ENCODE results near the gene RHBDL2. TPM values are rescaled to one million over a fixed set of nuclear protein-coding genes. Genes with fewer than 3 reads are reported as not detected.
A peak's percentile ranks its signal among the peaks of the same experiment; 100 is the strongest.

RHBDL2 gene
- total and polyA plus RNA-seq, 2 of the 13 experiments (the other 11 are each of a cell fraction or from before 2014, with no cell fraction given), result 3.3 to 5.4 TPM

DNA sequence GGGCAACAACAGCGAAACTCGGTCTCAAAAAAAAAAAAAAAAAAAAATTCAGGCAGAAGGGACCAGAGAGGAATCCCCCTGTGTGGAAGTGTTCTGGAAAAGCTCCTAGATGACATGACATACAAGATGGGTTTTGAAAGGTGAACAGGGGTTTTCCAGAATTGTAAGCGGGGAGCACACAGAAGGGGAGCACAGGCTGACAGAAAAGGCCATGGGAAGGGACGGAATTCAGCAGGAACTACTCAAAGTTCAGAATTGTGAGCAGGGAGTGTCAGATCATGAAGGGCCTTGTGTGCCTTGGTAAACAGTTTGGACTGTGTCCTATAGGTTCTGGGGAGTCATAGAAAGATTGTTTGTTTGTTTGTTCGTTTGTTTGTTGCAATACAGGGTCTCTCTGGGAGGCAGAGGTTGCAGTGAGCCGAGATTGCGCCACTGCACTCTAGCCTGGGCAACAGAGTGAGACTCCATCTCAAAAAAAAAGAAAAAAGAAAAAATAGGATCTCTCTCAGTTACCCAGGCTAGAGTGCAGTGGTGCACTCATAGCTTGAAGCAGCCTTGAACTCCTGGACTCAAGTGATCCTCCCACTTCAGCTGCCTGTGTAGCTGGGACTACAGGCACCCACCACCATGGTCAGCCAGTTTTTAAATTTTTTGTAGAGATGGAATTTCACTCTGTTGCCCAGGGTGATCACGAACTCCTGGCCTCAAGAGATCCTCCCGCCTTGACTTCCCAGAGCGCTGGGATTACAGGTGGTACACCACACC is 1.2 kb upstream of the RHBDL2 start (continued):
- TF ChIP-seq, protein P1, sequence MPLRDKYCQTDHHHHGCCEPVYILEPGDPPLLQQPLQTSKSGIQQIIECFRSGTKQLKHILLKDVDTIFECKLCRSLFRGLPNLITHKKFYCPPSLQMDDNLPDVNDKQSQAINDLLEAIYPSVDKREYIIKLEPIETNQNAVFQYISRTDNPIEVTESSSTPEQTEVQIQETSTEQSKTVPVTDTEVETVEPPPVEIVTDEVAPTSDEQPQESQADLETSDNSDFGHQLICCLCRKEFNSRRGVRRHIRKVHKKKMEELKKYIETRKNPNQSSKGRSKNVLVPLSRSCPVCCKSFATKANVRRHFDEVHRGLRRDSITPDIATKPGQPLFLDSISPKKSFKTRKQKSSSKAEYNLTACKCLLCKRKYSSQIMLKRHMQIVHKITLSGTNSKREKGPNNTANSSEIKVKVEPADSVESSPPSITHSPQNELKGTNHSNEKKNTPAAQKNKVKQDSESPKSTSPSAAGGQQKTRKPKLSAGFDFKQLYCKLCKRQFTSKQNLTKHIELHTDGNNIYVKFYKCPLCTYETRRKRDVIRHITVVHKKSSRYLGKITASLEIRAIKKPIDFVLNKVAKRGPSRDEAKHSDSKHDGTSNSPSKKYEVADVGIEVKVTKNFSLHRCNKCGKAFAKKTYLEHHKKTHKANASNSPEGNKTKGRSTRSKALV (CRISPR knock-in tag; IDR thresholded peaks at IDR 0.05), result no peak
- TF ChIP-seq YEATS4 (CRISPR knock-in tag; IDR thresholded peaks at IDR 0.05; ENCODE audit: borderline replicate concordance), result 0 out of 2 replicates have a peak, but pooled peaks have one; percentile 26
- no peak for TF ChIP-seq CHD2 (IDR thresholded peaks at IDR 0.05; ENCODE audit: low read depth, low read length)
- no peak for TF ChIP-seq ARID2 (CRISPR knock-in tag; IDR thresholded peaks at IDR 0.05; ENCODE audit: borderline replicate concordance)
- TF ChIP-seq, protein P2, sequence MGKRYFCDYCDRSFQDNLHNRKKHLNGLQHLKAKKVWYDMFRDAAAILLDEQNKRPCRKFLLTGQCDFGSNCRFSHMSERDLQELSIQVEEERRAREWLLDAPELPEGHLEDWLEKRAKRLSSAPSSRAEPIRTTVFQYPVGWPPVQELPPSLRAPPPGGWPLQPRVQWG (CRISPR knock-in tag; IDR thresholded peaks at IDR 0.05; ENCODE audit: borderline replicate concordance, low read depth), result no peak
- no peak for TF ChIP-seq MEIS2 (CRISPR knock-in tag; IDR thresholded peaks at IDR 0.05)
- no peak for TF ChIP-seq GFI1 (CRISPR knock-in tag; IDR thresholded peaks at IDR 0.05; ENCODE audit: borderline replicate concordance)
- TF ChIP-seq, protein P3, sequence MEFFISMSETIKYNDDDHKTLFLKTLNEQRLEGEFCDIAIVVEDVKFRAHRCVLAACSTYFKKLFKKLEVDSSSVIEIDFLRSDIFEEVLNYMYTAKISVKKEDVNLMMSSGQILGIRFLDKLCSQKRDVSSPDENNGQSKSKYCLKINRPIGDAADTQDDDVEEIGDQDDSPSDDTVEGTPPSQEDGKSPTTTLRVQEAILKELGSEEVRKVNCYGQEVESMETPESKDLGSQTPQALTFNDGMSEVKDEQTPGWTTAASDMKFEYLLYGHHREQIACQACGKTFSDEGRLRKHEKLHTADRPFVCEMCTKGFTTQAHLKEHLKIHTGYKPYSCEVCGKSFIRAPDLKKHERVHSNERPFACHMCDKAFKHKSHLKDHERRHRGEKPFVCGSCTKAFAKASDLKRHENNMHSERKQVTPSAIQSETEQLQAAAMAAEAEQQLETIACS (CRISPR knock-in tag; IDR thresholded peaks at IDR 0.05), result no peak
- TF ChIP-seq, protein P4, sequence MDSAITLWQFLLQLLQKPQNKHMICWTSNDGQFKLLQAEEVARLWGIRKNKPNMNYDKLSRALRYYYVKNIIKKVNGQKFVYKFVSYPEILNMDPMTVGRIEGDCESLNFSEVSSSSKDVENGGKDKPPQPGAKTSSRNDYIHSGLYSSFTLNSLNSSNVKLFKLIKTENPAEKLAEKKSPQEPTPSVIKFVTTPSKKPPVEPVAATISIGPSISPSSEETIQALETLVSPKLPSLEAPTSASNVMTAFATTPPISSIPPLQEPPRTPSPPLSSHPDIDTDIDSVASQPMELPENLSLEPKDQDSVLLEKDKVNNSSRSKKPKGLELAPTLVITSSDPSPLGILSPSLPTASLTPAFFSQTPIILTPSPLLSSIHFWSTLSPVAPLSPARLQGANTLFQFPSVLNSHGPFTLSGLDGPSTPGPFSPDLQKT (CRISPR knock-in tag; IDR thresholded peaks at IDR 0.05; ENCODE audit: borderline replicate concordance), result no peak
- TF ChIP-seq, protein P5, sequence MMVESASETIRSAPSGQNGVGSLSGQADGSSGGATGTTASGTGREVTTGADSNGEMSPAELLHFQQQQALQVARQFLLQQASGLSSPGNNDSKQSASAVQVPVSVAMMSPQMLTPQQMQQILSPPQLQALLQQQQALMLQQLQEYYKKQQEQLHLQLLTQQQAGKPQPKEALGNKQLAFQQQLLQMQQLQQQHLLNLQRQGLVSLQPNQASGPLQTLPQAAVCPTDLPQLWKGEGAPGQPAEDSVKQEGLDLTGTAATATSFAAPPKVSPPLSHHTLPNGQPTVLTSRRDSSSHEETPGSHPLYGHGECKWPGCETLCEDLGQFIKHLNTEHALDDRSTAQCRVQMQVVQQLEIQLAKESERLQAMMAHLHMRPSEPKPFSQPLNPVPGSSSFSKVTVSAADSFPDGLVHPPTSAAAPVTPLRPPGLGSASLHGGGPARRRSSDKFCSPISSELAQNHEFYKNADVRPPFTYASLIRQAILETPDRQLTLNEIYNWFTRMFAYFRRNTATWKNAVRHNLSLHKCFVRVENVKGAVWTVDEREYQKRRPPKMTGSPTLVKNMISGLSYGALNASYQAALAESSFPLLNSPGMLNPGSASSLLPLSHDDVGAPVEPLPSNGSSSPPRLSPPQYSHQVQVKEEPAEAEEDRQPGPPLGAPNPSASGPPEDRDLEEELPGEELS (CRISPR knock-in tag; IDR thresholded peaks at IDR 0.05), result peak; percentile 88
- TF ChIP-seq, protein P6, sequence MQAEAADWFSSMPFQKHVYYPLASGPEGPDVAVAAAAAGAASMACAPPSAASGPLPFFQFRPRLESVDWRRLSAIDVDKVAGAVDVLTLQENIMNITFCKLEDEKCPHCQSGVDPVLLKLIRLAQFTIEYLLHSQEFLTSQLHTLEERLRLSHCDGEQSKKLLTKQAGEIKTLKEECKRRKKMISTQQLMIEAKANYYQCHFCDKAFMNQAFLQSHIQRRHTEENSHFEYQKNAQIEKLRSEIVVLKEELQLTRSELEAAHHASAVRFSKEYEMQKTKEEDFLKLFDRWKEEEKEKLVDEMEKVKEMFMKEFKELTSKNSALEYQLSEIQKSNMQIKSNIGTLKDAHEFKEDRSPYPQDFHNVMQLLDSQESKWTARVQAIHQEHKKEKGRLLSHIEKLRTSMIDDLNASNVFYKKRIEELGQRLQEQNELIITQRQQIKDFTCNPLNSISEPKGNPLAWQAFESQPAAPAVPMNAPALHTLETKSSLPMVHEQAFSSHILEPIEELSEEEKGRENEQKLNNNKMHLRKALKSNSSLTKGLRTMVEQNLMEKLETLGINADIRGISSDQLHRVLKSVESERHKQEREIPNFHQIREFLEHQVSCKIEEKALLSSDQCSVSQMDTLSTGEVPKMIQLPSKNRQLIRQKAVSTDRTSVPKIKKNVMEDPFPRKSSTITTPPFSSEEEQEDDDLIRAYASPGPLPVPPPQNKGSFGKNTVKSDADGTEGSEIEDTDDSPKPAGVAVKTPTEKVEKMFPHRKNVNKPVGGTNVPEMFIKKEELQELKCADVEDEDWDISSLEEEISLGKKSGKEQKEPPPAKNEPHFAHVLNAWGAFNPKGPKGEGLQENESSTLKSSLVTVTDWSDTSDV (CRISPR knock-in tag; IDR thresholded peaks at IDR 0.05), result no peak
- no peak for TF ChIP-seq FOXP1 (IDR thresholded peaks at IDR 0.05)
- peak; percentile 80 for TF ChIP-seq FOXP1 (CRISPR knock-in tag; IDR thresholded peaks at IDR 0.05)
- no peak for TF ChIP-seq EED (CRISPR knock-in tag; IDR thresholded peaks at IDR 0.05)
- TF ChIP-seq, protein P7, sequence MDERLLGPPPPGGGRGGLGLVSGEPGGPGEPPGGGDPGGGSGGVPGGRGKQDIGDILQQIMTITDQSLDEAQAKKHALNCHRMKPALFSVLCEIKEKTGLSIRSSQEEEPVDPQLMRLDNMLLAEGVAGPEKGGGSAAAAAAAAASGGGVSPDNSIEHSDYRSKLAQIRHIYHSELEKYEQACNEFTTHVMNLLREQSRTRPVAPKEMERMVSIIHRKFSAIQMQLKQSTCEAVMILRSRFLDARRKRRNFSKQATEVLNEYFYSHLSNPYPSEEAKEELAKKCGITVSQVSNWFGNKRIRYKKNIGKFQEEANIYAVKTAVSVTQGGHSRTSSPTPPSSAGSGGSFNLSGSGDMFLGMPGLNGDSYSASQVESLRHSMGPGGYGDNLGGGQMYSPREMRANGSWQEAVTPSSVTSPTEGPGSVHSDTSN (CRISPR knock-in tag; IDR thresholded peaks at IDR 0.05), result no peak
- no peak for TF ChIP-seq FOSL2 (CRISPR knock-in tag; IDR thresholded peaks at IDR 0.05)
- no peak for TF ChIP-seq HMGA1 (CRISPR knock-in tag; conservative IDR thresholded peaks at IDR 0.05)
- no peak for TF ChIP-seq ATM (IDR thresholded peaks at IDR 0.05; ENCODE audit: borderline replicate concordance)
